ENCODE measurements around the gene CACNA1C.
"Not testable (repeated sequence)": the region's sequence is repeated elsewhere in the genome, so short reads cannot be mapped to it uniquely, and the experiment has no call there.

The CACNA1C gene

GRCh38 chr12:2248087-2248900, 195.5 kb downstream of the CACNA1C start:
- 94 to 95% methylated on average over 17 of the region's 17 CpGs for WGBS, 2 experiments
- H3K27me3 ChIP-seq (ENCODE audit: control insufficient read depth, insufficient read depth, low read length, poor library complexity, severe bottlenecking), result no peaks in the 10 kb centered on the region
- no peaks in the 10 kb centered on the region for H3K36me3 ChIP-seq (ENCODE audit: control insufficient read depth, insufficient read depth, low read length)
- H3K9me3 ChIP-seq (ENCODE audit: control insufficient read depth, low read length), result no peaks in the 10 kb centered on the region
- H3K4me3 ChIP-seq (ENCODE audit: insufficient read depth, low read depth, low read length), result no peak overlapping the region
- peaks cover 20% of the 10 kb centered on the region for H3K4me1 ChIP-seq (ENCODE audit: control insufficient read depth, insufficient read depth, low read length)
- no peak overlapping the region for H3K27ac ChIP-seq (ENCODE audit: insufficient read depth, low read depth, low read length, poor library complexity, severe bottlenecking)

- Histone ChIP-seq H3K27ac (ENCODE audit: insufficient read depth, low read depth, low read length, poor library complexity, severe bottlenecking) (no peak overlapping the region), H3K9me3 (ENCODE audit: control insufficient read depth, low read length) (no peaks in the 10 kb centered on the region), H3K27me3 (ENCODE audit: control insufficient read depth, insufficient read depth, low read length, poor library complexity, severe bottlenecking) (no peaks in the 10 kb centered on the region), H3K36me3 (ENCODE audit: control insufficient read depth, insufficient read depth, low read length) (no peaks in the 10 kb centered on the region), H3K4me3 (ENCODE audit: insufficient read depth, low read depth, low read length) (no peak overlapping the region), H3K4me1 (ENCODE audit: control insufficient read depth, insufficient read depth, low read length) (peaks cover 15% of the 10 kb centered on the region)
- 92 to 93% methylated on average over 8 of the region's 8 CpGs for WGBS, 2 experiments
Observed at GRCh38 chr12:2248901-2249381, 196.2 kb downstream of the CACNA1C start.

- Histone ChIP-seq H3K27me3 (ENCODE audit: control insufficient read depth, insufficient read depth, low read length, poor library complexity, severe bottlenecking) (no peaks in the 10 kb centered on the region), H3K4me1 (ENCODE audit: control insufficient read depth, insufficient read depth, low read length) (peaks cover 2% of the 10 kb centered on the region), H3K9me3 (ENCODE audit: control insufficient read depth, low read length) (no peaks in the 10 kb centered on the region), H3K4me3 (ENCODE audit: insufficient read depth, low read depth, low read length) (no peak overlapping the region), H3K36me3 (ENCODE audit: control insufficient read depth, insufficient read depth, low read length) (no peaks in the 10 kb centered on the region), H3K27ac (ENCODE audit: insufficient read depth, low read depth, low read length, poor library complexity, severe bottlenecking) (no peak overlapping the region)
- WGBS, 2 experiments, result 91 to 94% methylated on average over 5 of the region's 5 CpGs
Observed at GRCh38 chr12:2250797-2251196, 198.0 kb downstream of the CACNA1C start.

- Histone ChIP-seq H3K4me3 (ENCODE audit: insufficient read depth, low read depth, low read length) (no peak overlapping the region), H3K9me3 (ENCODE audit: control insufficient read depth, low read length) (no peaks in the 10 kb centered on the region), H3K36me3 (ENCODE audit: control insufficient read depth, insufficient read depth, low read length) (no peaks in the 10 kb centered on the region), H3K27ac (ENCODE audit: insufficient read depth, low read depth, low read length, poor library complexity, severe bottlenecking) (no peak overlapping the region), H3K4me1 (ENCODE audit: control insufficient read depth, insufficient read depth, low read length) (peaks cover 2% of the 10 kb centered on the region), H3K27me3 (ENCODE audit: control insufficient read depth, insufficient read depth, low read length, poor library complexity, severe bottlenecking) (no peaks in the 10 kb centered on the region)
- WGBS, 2 experiments, result 84 to 91% methylated on average over 7 to 8 of the region's 8 CpGs
Observed at GRCh38 chr12:2251526-2252209, 198.9 kb downstream of the CACNA1C start.

- Histone ChIP-seq H3K27me3 (ENCODE audit: control insufficient read depth, insufficient read depth, low read length, poor library complexity, severe bottlenecking) (no peaks in the 10 kb centered on the region), H3K4me3 (ENCODE audit: insufficient read depth, low read depth, low read length) (no peak overlapping the region), H3K27ac (ENCODE audit: insufficient read depth, low read depth, low read length, poor library complexity, severe bottlenecking) (no peak overlapping the region), H3K4me1 (ENCODE audit: control insufficient read depth, insufficient read depth, low read length) (peaks cover 2% of the 10 kb centered on the region), H3K36me3 (ENCODE audit: control insufficient read depth, insufficient read depth, low read length) (no peaks in the 10 kb centered on the region), H3K9me3 (ENCODE audit: control insufficient read depth, low read length) (no peaks in the 10 kb centered on the region)
- 90 to 93% methylated on average over 2 of the region's 2 CpGs for WGBS, 2 experiments
Observed at GRCh38 chr12:2255311-2255710, 202.5 kb downstream of the CACNA1C start.

- not testable (repeated sequence) for H3K4me3 ChIP-seq (ENCODE audit: insufficient read depth, low read depth, low read length); H3K36me3 ChIP-seq (ENCODE audit: control insufficient read depth, insufficient read depth, low read length); H3K9me3 ChIP-seq (ENCODE audit: control insufficient read depth, low read length); H3K27ac ChIP-seq (ENCODE audit: insufficient read depth, low read depth, low read length, poor library complexity, severe bottlenecking); H3K27me3 ChIP-seq (ENCODE audit: control insufficient read depth, insufficient read depth, low read length, poor library complexity, severe bottlenecking); H3K4me1 ChIP-seq (ENCODE audit: control insufficient read depth, insufficient read depth, low read length)
- WGBS, 2 experiments, result 92% methylated on average over 9 of the region's 9 CpGs
Observed at GRCh38 chr12:2255731-2256130, 202.9 kb downstream of the CACNA1C start.

- H3K4me3 ChIP-seq (ENCODE audit: insufficient read depth, low read depth, low read length), result no peak overlapping the region
- no peaks in the 10 kb centered on the region for H3K9me3 ChIP-seq (ENCODE audit: control insufficient read depth, low read length)
- H3K27ac ChIP-seq (ENCODE audit: insufficient read depth, low read depth, low read length, poor library complexity, severe bottlenecking), result no peak overlapping the region
- H3K4me1 ChIP-seq (ENCODE audit: control insufficient read depth, insufficient read depth, low read length), result peaks cover 2% of the 10 kb centered on the region
- no peaks in the 10 kb centered on the region for H3K36me3 ChIP-seq (ENCODE audit: control insufficient read depth, insufficient read depth, low read length)
- no peaks in the 10 kb centered on the region for H3K27me3 ChIP-seq (ENCODE audit: control insufficient read depth, insufficient read depth, low read length, poor library complexity, severe bottlenecking)
- WGBS, 2 experiments, result 92 to 93% methylated on average over 6 of the region's 6 CpGs
Observed at GRCh38 chr12:2256453-2256852, 203.7 kb downstream of the CACNA1C start.

GRCh38 chr12:2256915-2257314, 204.1 kb downstream of the CACNA1C start:
- H3K27ac ChIP-seq (ENCODE audit: insufficient read depth, low read depth, low read length, poor library complexity, severe bottlenecking), result no peak overlapping the region
- no peak overlapping the region for H3K4me3 ChIP-seq (ENCODE audit: insufficient read depth, low read depth, low read length)
- no peaks in the 10 kb centered on the region for H3K36me3 ChIP-seq (ENCODE audit: control insufficient read depth, insufficient read depth, low read length)
- H3K9me3 ChIP-seq (ENCODE audit: control insufficient read depth, low read length), result no peaks in the 10 kb centered on the region
- H3K27me3 ChIP-seq (ENCODE audit: control insufficient read depth, insufficient read depth, low read length, poor library complexity, severe bottlenecking), result no peaks in the 10 kb centered on the region
- H3K4me1 ChIP-seq (ENCODE audit: control insufficient read depth, insufficient read depth, low read length), result peaks cover 2% of the 10 kb centered on the region
- 92 to 95% methylated on average over 7 of the region's 7 CpGs for WGBS, 2 experiments

GRCh38 chr12:2258025-2258424, 205.2 kb downstream of the CACNA1C start:
- no peaks in the 10 kb centered on the region for H3K27me3 ChIP-seq (ENCODE audit: control insufficient read depth, insufficient read depth, low read length, poor library complexity, severe bottlenecking)
- WGBS, 2 experiments, result 95 to 100% methylated on average over 2 of the region's 2 CpGs
- H3K4me1 ChIP-seq (ENCODE audit: control insufficient read depth, insufficient read depth, low read length), result no peaks in the 10 kb centered on the region
- no peak overlapping the region for H3K4me3 ChIP-seq (ENCODE audit: insufficient read depth, low read depth, low read length)
- H3K27ac ChIP-seq (ENCODE audit: insufficient read depth, low read depth, low read length, poor library complexity, severe bottlenecking), result no peak overlapping the region
- H3K36me3 ChIP-seq (ENCODE audit: control insufficient read depth, insufficient read depth, low read length), result no peaks in the 10 kb centered on the region
- H3K9me3 ChIP-seq (ENCODE audit: control insufficient read depth, low read length), result no peaks in the 10 kb centered on the region

GRCh38 chr12:2259369-2259768, 206.6 kb downstream of the CACNA1C start:
- no peaks in the 10 kb centered on the region for H3K9me3 ChIP-seq (ENCODE audit: control insufficient read depth, low read length)
- H3K36me3 ChIP-seq (ENCODE audit: control insufficient read depth, insufficient read depth, low read length), result no peaks in the 10 kb centered on the region
- no peak overlapping the region for H3K27ac ChIP-seq (ENCODE audit: insufficient read depth, low read depth, low read length, poor library complexity, severe bottlenecking)
- H3K4me3 ChIP-seq (ENCODE audit: insufficient read depth, low read depth, low read length), result no peak overlapping the region
- no peaks in the 10 kb centered on the region for H3K4me1 ChIP-seq (ENCODE audit: control insufficient read depth, insufficient read depth, low read length)
- 68 to 71% methylated on average over 4 of the region's 4 CpGs for WGBS, 2 experiments
- no peaks in the 10 kb centered on the region for H3K27me3 ChIP-seq (ENCODE audit: control insufficient read depth, insufficient read depth, low read length, poor library complexity, severe bottlenecking)
